ENCODE results near the gene EHD2.

The EHD2 gene

DNA sequence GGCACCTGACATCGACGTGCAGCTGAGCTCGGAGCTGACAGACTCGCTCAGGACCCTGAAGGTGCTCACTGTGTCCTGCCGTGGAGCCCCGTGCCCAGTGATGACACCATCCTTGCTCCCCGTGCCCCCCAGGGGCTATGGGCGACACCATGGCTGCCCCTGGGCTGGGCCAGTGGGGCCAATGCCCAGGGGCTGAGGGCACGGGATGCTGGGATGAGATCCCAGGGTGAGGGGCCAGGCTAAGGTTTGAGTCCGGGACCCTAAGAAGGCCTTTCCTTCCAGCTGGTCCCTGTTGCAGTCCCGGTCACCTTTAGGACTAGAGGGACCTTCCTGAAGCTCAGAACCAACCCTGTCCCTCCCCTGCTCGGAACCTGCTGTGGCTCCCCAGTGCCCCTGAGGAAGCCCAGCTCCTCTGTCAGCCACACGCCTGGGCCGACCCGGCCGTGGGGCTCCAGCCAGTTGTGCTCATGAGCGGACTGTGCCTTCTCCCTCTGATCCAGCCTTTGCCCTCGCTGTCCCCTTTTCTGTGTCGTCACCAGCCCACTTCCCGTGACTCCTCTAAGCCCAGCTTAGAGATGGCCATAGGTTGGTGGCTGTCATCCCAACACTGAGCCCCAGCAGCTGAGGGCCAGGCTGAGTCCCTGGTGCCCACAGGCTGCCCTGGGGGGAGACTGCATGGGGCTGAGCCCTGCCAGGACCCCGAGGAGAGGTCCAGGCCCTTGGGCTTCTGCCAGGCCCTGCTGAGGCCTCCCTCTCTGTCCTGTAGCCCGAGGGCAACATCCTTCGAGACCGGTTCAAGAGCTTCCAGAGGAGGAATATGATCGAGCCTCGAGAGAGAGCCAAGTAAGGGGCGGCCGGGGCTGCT lies 42.8 kb downstream of the EHD2 start:
- DNase-seq (ENCODE audit: low read depth) = no peak
- no peak overlapping the region for H3K4me3 ChIP-seq (ENCODE audit: control insufficient read depth, low read depth, low read length)
- TF ChIP-seq, protein P1, sequence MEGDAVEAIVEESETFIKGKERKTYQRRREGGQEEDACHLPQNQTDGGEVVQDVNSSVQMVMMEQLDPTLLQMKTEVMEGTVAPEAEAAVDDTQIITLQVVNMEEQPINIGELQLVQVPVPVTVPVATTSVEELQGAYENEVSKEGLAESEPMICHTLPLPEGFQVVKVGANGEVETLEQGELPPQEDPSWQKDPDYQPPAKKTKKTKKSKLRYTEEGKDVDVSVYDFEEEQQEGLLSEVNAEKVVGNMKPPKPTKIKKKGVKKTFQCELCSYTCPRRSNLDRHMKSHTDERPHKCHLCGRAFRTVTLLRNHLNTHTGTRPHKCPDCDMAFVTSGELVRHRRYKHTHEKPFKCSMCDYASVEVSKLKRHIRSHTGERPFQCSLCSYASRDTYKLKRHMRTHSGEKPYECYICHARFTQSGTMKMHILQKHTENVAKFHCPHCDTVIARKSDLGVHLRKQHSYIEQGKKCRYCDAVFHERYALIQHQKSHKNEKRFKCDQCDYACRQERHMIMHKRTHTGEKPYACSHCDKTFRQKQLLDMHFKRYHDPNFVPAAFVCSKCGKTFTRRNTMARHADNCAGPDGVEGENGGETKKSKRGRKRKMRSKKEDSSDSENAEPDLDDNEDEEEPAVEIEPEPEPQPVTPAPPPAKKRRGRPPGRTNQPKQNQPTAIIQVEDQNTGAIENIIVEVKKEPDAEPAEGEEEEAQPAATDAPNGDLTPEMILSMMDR (IDR thresholded peaks at IDR 0.05; ENCODE audit: control insufficient read depth, insufficient read depth, low read depth, low read length, missing control alignments) = no peak

DNA sequence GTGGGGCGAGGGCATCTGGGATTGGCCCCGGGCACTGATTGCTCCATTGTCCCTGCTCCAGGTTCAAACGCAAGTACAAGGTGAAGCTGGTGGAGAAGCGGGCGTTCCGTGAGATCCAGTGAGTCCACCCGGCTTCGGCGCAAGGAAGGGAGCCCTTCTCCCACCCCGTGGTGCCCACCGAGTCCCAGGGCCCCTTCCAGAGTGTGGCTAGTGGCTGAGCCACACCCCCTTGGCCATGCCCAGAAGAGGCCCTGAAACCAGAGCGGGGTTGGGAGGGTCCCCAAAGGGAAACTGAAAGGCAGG lies 43.4 kb downstream of the EHD2 start:
- TF ChIP-seq, protein P1 (IDR thresholded peaks at IDR 0.05; ENCODE audit: control insufficient read depth, insufficient read depth, low read depth, low read length, missing control alignments) = no peak
- DNase-seq (ENCODE audit: low read depth) = no peak
- no peak overlapping the region for H3K4me3 ChIP-seq (ENCODE audit: control insufficient read depth, low read depth, low read length)

DNA sequence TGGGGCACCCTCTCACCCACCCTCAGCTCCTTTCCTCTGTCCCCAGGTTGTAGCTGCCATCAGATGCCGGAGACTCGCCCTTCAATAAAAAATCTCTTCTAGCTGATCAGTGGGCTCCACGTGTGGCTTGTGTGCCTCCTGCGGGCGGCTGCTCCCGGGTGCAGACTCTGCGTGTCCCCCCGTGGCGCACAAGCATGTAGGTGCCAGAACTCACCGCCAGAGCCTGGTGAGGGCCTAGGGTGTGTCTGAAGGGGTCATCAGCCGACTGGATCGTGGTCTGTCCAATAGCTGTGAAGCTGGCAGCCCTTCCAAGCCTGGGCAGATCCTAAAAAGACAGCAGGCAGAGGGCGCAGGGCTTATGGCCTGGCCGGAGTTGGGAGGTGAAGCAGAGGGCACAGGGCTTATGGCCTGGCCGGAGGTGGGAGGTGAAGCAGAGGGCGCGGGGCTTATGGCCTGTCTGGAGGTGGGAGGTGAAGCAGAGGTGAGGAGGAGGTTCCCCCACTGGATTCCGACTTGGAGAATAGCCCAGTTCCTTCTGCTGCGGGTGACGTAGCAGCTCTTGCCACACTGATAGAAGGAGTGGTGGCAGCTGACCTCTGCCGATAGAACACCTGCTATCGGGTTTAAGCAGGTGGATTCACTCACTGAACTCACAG lies 43.9 kb downstream of the EHD2 start:
- TF ChIP-seq, protein P1 (IDR thresholded peaks at IDR 0.05; ENCODE audit: control insufficient read depth, insufficient read depth, low read depth, low read length, missing control alignments) = no peak
- no peak for DNase-seq (ENCODE audit: low read depth)

DNA sequence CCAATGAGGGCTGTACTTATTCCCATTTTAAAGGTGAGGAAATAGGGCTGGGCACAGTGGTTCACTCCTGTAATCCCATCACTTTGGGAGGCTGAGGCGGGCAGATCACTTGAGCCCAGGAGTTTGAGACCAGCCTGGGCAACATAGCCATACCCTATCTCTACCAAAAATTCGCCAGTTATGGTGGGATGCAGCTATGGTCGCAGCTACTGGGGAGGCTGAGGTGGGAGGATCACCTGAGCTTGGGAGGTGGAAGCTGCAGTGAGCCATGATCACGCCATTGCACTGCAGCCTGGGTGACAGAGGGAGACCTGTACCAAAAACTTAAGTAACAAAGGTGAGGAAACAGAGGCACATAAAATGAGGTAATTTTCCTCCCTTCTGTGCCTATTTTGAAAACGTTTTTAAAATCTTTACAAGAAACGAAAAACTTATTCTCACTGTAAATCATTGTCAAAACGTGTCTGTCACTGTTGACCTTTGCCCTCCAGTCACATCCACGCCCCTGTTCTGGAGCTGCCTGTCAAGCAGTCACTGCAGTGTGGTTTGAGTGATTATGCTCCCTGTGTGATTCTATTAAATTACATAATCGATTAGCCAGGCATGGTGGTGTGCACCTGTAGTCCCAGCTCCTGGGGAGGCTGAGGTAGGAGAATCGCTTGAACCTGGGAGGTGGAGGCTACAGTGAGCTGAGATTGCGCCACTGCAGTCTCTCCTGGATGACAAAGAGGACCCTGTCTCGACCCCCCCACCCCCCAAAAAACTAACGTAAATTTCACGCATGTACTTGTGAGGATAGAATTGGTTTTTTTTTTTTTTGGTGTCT lies 44.6 kb downstream of the EHD2 start:
- no peak for DNase-seq (ENCODE audit: low read depth)
- no peak overlapping the region for H3K4me3 ChIP-seq (ENCODE audit: control insufficient read depth, low read depth, low read length)
- TF ChIP-seq, protein P1 (IDR thresholded peaks at IDR 0.05; ENCODE audit: control insufficient read depth, insufficient read depth, low read depth, low read length, missing control alignments) = no peak

More for the DNA sequence above, 43.9 kb downstream of the EHD2 start:
- no peak overlapping the region for H3K4me3 ChIP-seq (ENCODE audit: control insufficient read depth, low read depth, low read length)

DNA sequence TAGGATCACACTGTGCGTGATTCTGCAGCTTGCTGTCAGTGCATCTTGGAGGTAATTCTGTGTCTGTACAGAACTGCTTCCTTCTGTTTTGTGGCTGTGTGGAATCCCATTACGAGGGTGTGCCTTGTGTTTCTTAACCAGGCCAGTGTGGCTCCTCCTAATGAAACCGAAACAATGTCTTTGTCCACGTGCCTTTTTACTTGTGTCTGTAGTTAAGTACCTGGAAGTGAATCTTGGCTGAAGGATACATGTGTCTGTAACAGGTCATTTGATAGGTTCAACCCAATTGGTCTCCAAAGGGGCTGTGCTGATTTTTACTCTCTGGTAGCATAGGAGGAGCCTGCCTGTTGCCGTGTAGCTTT lies 45.2 kb downstream of the EHD2 start:
- H3K4me3 ChIP-seq (ENCODE audit: control insufficient read depth, low read depth, low read length) = no peak overlapping the region
- DNase-seq (ENCODE audit: low read depth) = no peak
- TF ChIP-seq, protein P1 (IDR thresholded peaks at IDR 0.05; ENCODE audit: control insufficient read depth, insufficient read depth, low read depth, low read length, missing control alignments) = no peak

DNA sequence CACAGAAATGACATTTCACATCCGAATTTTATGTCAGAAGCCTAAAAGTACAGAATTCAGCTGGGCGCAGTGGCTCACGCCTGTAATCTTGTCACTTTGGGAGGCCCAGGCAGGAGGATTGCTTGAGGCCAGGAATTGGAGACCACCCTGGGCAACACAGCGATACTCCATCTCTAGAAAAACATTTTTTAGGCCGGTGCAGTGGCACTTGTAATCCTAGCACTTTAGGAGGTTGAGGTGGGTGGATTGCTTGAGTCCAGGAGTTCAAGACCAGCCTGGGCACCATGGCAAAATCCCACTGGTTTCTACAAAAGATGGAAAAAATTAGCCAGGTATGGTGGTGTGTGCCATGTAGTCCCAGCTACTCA lies 47.4 kb downstream of the EHD2 start:
- no peak overlapping the region for H3K4me3 ChIP-seq (ENCODE audit: control insufficient read depth, low read depth, low read length)
- TF ChIP-seq, protein P1 (IDR thresholded peaks at IDR 0.05; ENCODE audit: control insufficient read depth, insufficient read depth, low read depth, low read length, missing control alignments) = no peak
- DNase-seq (ENCODE audit: low read depth) = no peak

Data from AG09309 (cell line).